NCI-H69 (cell line): Measurements from ENCODE around the gene NDUFS6.

Experiments
- DNase-seq: peaks from one replicate; lab custom pipeline; 2025; lab: John Stamatoyannopoulos, UW

NDUFS6 gene

GRCh38 chr5:1765141-1765879 lies 35.9 kb upstream of the NDUFS6 start:
- no peak for DNase-seq

GRCh38 chr5:1765880-1766235 lies 35.3 kb upstream of the NDUFS6 start:
- DNase-seq = no peak

- DNase-seq = no peak
Measured at GRCh38 chr5:1767524-1768282, 33.5 kb upstream of the NDUFS6 start.

- no peak for DNase-seq
Measured at GRCh38 chr5:1768283-1769000, 32.8 kb upstream of the NDUFS6 start.

- DNase-seq = no peak
Measured at GRCh38 chr5:1769017-1769640, 32.1 kb upstream of the NDUFS6 start.

GRCh38 chr5:1769752-1770442 lies 31.3 kb upstream of the NDUFS6 start:
- DNase-seq = no peak

GRCh38 chr5:1770443-1770802 lies 30.8 kb upstream of the NDUFS6 start:
- no peak for DNase-seq

- peak; percentile 11 for DNase-seq
Measured at GRCh38 chr5:1771149-1772065, 29.8 kb upstream of the NDUFS6 start.

GRCh38 chr5:1772634-1773033 lies 28.6 kb upstream of the NDUFS6 start:
- DNase-seq = peak; percentile 34

- no peak for DNase-seq
Measured at GRCh38 chr5:1776831-1777230, 24.4 kb upstream of the NDUFS6 start.

GRCh38 chr5:1777281-1778137 lies 23.7 kb upstream of the NDUFS6 start:
- no peak for DNase-seq

- DNase-seq = no peak
Measured at GRCh38 chr5:1778138-1779020, 22.8 kb upstream of the NDUFS6 start.

GRCh38 chr5:1779021-1779680 lies 22.1 kb upstream of the NDUFS6 start:
- DNase-seq = no peak

- no peak for DNase-seq
Measured at GRCh38 chr5:1779782-1780613, 21.2 kb upstream of the NDUFS6 start.

GRCh38 chr5:1780614-1780930 lies 20.6 kb upstream of the NDUFS6 start:
- no peak for DNase-seq

- no peak for DNase-seq
Measured at GRCh38 chr5:1781107-1781506, 20.1 kb upstream of the NDUFS6 start.

- DNase-seq = no peak
Measured at GRCh38 chr5:1781726-1782384, 19.4 kb upstream of the NDUFS6 start.
